GM21717 (cell line): ENCODE data around the gene BACH1.

ENCODE experiments used
- ATAC-seq: cut with Tn5 transposase; IDR thresholded peaks from one replicate; pipeline ENCODE4 v1.9.1; 2021; ENCODE audit warnings: mild to moderate bottlenecking, moderate library complexity; ENCODE audit not compliant: unreplicated experiment

Gene BACH1

GRCh38 chr21:29377266-29377665, 78.5 kb downstream of the BACH1 start:
- ATAC-seq = no peak

- no peak for ATAC-seq
Observed at GRCh38 chr21:29378832-29379231, 80.1 kb downstream of the BACH1 start.

GRCh38 chr21:29379517-29380054, 80.9 kb downstream of the BACH1 start:
- no peak for ATAC-seq

DNA sequence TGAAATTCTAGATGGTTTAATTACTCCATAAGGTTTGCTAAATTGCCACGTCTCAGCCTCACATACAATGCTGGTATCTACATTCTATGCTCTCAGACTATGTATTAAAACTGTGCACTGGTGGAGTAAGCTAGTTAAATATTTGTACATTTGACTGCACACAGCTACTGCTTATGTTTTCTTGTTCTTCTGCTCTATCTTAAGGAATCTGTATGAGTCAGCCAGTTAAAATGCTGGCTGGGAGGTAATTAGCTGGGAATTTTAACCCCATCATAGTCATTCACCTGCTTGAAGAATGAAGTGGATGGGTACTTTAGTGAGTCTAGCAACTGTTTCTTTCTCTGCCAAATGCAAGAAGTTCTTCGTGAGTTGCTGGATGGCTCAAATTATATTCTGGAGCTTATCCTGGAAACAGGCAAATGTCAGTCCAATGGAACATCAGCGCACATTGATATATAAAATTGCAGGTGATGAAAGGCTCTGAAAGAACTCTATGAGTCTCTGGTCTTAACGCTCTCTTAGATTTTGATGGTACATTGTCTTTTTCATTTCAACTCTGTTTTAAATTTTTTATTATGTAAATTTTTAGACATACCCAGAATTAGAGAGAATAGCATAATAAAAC, 83.4 kb downstream of the BACH1 start:
- no peak for ATAC-seq

- no peak for ATAC-seq
Observed at GRCh38 chr21:29384683-29385359, 86.1 kb downstream of the BACH1 start.

- ATAC-seq = no peak
Observed at GRCh38 chr21:29385934-29386520, 87.3 kb downstream of the BACH1 start.

DNA sequence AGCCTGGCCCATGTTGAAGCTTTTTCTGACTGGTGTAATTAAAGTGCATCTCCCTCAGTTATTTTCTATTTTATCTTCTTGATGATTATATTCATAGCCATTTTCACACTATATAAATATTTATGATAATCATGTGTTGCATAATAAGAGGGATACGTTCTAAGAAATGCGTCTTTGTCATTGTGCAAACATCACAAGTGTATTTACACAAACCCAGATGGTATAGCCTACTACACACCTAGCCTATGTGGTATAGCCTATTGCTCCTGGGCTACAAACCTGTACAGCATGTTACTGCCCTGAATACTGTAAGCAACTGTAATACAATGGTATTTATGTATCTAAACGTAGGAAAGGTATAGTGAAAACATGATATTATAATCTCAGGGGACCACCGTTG, 88.1 kb downstream of the BACH1 start:
- ATAC-seq = no peak

DNA sequence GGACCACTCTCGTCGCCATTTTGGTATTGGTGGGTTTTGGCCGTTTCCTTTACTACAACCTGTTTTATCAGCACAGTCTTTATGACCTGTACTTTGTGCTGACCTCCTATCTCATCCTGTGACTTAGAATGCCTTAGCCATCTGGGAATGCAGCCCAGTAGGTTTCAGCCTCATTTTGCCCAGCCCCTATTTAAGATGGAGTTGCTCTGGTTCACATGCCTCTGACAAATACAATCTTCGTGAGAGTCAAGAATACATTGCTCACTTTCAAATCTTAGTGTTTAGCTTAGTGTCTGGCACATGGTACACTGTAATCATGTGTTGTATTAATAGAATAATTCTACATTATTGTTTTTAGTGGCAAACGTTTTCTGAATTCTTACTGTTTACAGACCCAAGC, 88.9 kb downstream of the BACH1 start:
- ATAC-seq = no peak

- no peak for ATAC-seq
Observed at GRCh38 chr21:29389136-29389535, 90.4 kb downstream of the BACH1 start.

GRCh38 chr21:29390778-29391177, 92.1 kb downstream of the BACH1 start:
- ATAC-seq = no peak

- ATAC-seq = no peak
Observed at GRCh38 chr21:29394051-29394450, 95.3 kb downstream of the BACH1 start.
